DND-41 (cell line): ENCODE data around the gene C6orf132.

Experiments
- EZH2 ChIP-seq: IDR thresholded peaks from 3 replicates; pipeline ENCODE4 v1.6.1; 2012; ENCODE audit warnings: borderline replicate concordance, low read depth, mild to moderate bottlenecking, moderate library complexity, low read length, inconsistent platforms; ENCODE audit not compliant: severe bottlenecking
- TF ChIP-seq, protein P1 (sequence below): IDR thresholded peaks from 2 replicates; pipeline ENCODE4 v1.5.1; 2012; ENCODE audit warnings: borderline replicate concordance, low read length, moderate library complexity, mild to moderate bottlenecking; ENCODE audit not compliant: poor library complexity, severe bottlenecking; ENCODE audit errors: extremely low read depth

GRCh38 chr6:42125231-42125630, 17.2 kb downstream of the C6orf132 start:
- TF ChIP-seq, protein P1, sequence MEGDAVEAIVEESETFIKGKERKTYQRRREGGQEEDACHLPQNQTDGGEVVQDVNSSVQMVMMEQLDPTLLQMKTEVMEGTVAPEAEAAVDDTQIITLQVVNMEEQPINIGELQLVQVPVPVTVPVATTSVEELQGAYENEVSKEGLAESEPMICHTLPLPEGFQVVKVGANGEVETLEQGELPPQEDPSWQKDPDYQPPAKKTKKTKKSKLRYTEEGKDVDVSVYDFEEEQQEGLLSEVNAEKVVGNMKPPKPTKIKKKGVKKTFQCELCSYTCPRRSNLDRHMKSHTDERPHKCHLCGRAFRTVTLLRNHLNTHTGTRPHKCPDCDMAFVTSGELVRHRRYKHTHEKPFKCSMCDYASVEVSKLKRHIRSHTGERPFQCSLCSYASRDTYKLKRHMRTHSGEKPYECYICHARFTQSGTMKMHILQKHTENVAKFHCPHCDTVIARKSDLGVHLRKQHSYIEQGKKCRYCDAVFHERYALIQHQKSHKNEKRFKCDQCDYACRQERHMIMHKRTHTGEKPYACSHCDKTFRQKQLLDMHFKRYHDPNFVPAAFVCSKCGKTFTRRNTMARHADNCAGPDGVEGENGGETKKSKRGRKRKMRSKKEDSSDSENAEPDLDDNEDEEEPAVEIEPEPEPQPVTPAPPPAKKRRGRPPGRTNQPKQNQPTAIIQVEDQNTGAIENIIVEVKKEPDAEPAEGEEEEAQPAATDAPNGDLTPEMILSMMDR: no peak
- no peak for TF ChIP-seq EZH2
